ENCODE results near the gene CBR3. TPM values are rescaled to one million over a fixed set of nuclear protein-coding genes. Genes with fewer than 3 reads are reported as not detected.
"Not testable (repeated sequence)": the region's sequence is repeated elsewhere in the genome, so short reads cannot be mapped to it uniquely, and the experiment has no call there.

Gene CBR3
- total and polyA plus RNA-seq, 2 donors (not counting 1 experiment from before 2014, with no cell fraction given): 1.9 to 11.3 TPM

DNA sequence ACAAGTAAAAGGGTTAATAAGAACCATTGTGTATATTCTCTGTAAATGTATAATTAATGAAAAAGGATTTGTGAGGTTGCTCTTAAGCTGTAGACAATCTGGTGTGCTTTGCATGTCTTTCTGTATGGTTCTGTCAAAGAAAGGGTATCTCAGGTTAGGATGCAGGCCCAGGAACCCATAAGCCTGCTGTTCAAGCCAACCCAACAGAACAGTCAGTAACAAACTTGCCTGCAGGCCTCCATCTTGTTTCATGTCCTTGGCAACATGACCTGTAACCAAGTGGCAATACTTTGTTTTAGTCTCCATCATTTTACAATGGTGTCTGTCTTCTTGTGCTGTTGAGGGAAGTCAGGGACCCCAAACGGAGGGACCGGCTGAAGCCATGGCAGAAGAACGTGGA, 35.9 kb upstream of the CBR3 start:
- H2AFZ ChIP-seq (ENCODE audit: insufficient read depth, low read depth, low read length, poor library complexity, severe bottlenecking): no peak overlapping the region
- ChIA-PET POLR2A (no interaction called here), CTCF (no interaction called here)
- intact Hi-C loops (cut with micrococcal nuclease): no loop called here
- peaks cover 14% of the 10 kb centered on the region for H3K4me1 Mint-ChIP-seq
- no peak overlapping the region for H3K4me3 Mint-ChIP-seq
- no peak overlapping the region for H3K9ac ChIP-seq (ENCODE audit: low read length)
- peaks cover 6 to 10% of the 10 kb centered on the region in 2 donors for H3K4me1 ChIP-seq (ENCODE audit: control insufficient read depth in 2 of 2, insufficient read depth in 2 of 2, low read length in 2 of 2)
- H3K79me2 ChIP-seq (ENCODE audit: control insufficient read depth, insufficient read depth, low read length): no peaks in the 10 kb centered on the region
- H3K9me3 ChIP-seq (ENCODE audit: control extremely low read depth in 1 of 3, control insufficient read depth in 2 of 3, insufficient read depth in 1 of 3, low read length in 2 of 3): peaks cover 0 to 7% (median 3%) of the 10 kb centered on the region in 3 donors
- H3K27me3 Mint-ChIP-seq: peaks cover under 1% of the 10 kb centered on the region
- H3K4me2 ChIP-seq (replicated peaks; ENCODE audit: low read depth, low read length, poor library complexity, severe bottlenecking): no peak overlapping the region
- ATAC-seq (ENCODE audit: low read depth) (no peak), DNase-seq (no peak)
- no peak overlapping the region for H3K4me3 ChIP-seq (ENCODE audit: control extremely low read depth in 1 of 5, extremely low read depth in 1 of 5, insufficient read depth in 1 of 5, low read depth in 2 of 5, low read length in 4 of 5)
- no peak overlapping the region for H3K27ac ChIP-seq (ENCODE audit: low read length in 2 of 2)
- no CpG with 5 or more reads among the region's 3 CpGs for WGBS (ENCODE audit: insufficient coverage)
- no peaks in the 10 kb centered on the region for H3K9me3 Mint-ChIP-seq (ENCODE audit: insufficient read depth)
- TF ChIP-seq EZH2 (IDR thresholded peaks at IDR 0.05; ENCODE audit: borderline replicate concordance, insufficient read depth, low read depth, low read length, poor library complexity, severe bottlenecking) (no peak), CTCF (IDR thresholded peaks at IDR 0.05) (no peak)
- no peaks in the 10 kb centered on the region for H4K20me1 ChIP-seq (ENCODE audit: control insufficient read depth, insufficient read depth, low read length, poor library complexity, severe bottlenecking)
- no peaks in the 10 kb centered on the region for H3K36me3 ChIP-seq (replicated peaks in 1 of 2; ENCODE audit: control extremely low read depth in 1 of 2, control insufficient read depth in 1 of 2, extremely low read depth in 1 of 2, insufficient read depth in 2 of 2, low read length in 1 of 2)
- H3K27me3 ChIP-seq (replicated peaks in 1 of 4; ENCODE audit: control extremely low read depth in 1 of 4, control insufficient read depth in 3 of 4, insufficient read depth in 4 of 4, low read length in 3 of 4): no peaks in the 10 kb centered on the region
- H3K27ac Mint-ChIP-seq: no peak overlapping the region

DNA sequence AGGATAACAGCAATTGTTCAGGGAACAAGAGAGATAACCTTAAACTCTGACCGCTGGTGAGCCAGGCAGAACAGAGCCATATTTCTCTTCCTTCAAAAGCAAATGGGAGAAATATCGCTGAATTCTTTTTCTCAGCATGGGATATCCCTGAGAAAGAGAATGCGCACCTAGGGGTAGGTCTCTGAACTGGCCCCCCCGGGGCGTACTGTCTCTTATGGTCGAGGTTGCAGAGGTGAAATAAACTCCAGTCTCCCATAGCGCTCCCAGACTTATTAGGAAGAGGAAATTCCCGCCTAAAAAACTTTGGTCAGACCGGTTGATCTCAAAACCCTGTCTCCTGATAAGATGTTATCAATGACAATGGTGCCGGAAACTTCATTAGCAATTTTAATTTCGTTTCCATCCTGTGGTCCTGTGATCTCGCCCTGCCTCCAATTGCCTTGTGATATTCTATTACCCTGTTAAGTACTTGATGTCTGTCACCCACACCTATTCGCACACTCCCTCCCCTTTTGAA, 35.1 kb upstream of the CBR3 start:
- H3K4me3 Mint-ChIP-seq: not testable (repeated sequence)
- 98% methylated on average over 6 of the region's 13 CpGs for WGBS (ENCODE audit: insufficient coverage)

More for the DNA sequence above, 35.1 kb upstream of the CBR3 start:
- peaks cover 19% of the 10 kb centered on the region for H3K4me1 Mint-ChIP-seq
- intact Hi-C loops (cut with micrococcal nuclease); H3K36me3 ChIP-seq (replicated peaks in 1 of 2; ENCODE audit: control extremely low read depth in 1 of 2, control insufficient read depth in 1 of 2, extremely low read depth in 1 of 2, insufficient read depth in 2 of 2, low read length in 1 of 2); H4K20me1 ChIP-seq (ENCODE audit: control insufficient read depth, insufficient read depth, low read length, poor library complexity, severe bottlenecking); ATAC-seq (ENCODE audit: low read depth); H3K9ac ChIP-seq (ENCODE audit: low read length); H3K79me2 ChIP-seq (ENCODE audit: control insufficient read depth, insufficient read depth, low read length); H3K27ac ChIP-seq (ENCODE audit: low read length in 2 of 2); H3K4me2 ChIP-seq (replicated peaks; ENCODE audit: low read depth, low read length, poor library complexity, severe bottlenecking); H3K9me3 ChIP-seq (ENCODE audit: control extremely low read depth in 1 of 3, control insufficient read depth in 2 of 3, insufficient read depth in 1 of 3, low read length in 2 of 3); POLR2A ChIA-PET; H3K4me3 ChIP-seq (ENCODE audit: control extremely low read depth in 1 of 5, extremely low read depth in 1 of 5, insufficient read depth in 1 of 5, low read depth in 2 of 5, low read length in 4 of 5); H3K27me3 ChIP-seq (replicated peaks in 1 of 4; ENCODE audit: control extremely low read depth in 1 of 4, control insufficient read depth in 3 of 4, insufficient read depth in 4 of 4, low read length in 3 of 4); H2AFZ ChIP-seq (ENCODE audit: insufficient read depth, low read depth, low read length, poor library complexity, severe bottlenecking); DNase-seq; H3K9me3 Mint-ChIP-seq (ENCODE audit: insufficient read depth); H3K27ac Mint-ChIP-seq; H3K27me3 Mint-ChIP-seq; CTCF ChIA-PET: not testable (repeated sequence)
- H3K4me1 ChIP-seq (ENCODE audit: control insufficient read depth in 2 of 2, insufficient read depth in 2 of 2, low read length in 2 of 2): peaks cover 10 to 16% of the 10 kb centered on the region in 2 donors
